HG03460 (cell line): ENCODE data around the gene SFXN2.

ENCODE experiments used
- ATAC-seq: cut with Tn5 transposase; IDR thresholded peaks from one replicate; pipeline ENCODE4 v1.9.1; 2021; ENCODE audit not compliant: unreplicated experiment

SFXN2 gene

DNA sequence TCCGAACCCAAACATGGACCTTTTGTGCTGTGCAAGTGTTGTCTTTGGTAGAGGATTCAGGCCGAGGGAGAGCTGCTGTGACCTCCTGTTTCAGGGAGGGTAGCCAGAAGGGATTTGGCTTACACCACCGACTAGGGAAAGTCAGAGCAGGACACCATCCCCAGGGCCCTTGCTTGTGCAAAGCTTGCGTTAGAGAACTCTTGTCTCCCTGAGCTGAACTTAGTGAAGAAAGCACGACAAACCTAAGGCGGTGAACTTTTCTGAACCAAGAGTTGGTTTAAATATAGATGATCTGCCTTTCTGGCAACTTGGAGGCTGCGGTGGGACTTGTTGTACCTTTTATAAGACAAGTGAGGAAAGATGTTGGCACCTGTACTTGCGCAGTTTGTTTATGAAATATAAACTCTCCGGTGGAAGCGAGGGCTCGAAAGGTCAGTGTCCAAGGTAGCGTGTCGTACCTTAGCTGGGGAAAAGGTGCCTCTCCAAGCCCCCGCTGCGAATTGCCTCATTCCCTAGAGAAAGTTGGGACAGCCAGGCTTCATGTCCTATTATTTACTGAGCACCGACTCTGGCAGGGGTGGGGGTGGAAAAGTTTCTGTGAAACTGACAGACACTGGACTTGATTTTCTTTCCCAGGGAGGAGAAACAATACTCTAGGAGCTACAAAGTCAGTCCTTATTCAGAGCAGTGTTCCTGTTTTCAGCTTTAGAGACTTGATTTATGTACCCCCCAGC lies 60.9 kb downstream of the SFXN2 start:
- no peak for ATAC-seq

DNA sequence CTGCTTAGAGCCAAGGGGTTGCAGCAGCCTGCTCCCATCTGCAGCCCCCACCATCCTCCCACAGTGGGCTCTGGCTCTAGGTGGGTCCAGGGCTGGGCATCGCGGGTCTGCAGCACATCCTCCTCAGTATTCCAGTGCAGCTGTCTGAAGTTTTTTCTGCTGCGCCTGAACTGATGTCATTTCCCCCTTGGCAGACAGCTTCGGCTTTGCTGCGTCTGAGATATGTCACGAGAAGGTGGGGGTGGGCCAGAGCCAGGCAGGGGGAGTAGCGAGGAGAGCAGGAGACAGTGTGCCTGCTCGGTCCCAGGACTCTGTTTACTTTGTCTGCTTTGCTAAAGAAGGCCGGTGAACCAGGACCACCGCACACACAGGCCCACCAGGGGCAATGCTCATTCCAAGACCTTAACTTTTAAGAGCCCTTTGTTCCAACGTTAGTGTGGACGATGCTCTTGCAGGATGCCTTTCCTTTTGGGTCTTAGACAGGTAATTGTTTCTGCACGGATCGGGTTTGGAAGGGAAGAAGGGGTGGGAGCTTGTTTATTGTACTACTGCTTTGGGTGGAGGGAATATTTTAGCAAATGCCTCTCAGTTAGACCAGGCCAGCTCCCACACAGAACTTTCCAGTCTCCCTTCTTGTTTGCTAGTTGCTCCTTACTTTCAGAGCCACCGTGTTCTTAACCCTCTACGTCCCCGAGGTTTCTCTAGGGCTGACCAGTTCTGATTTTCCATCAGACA lies 61.7 kb downstream of the SFXN2 start:
- no peak for ATAC-seq

DNA sequence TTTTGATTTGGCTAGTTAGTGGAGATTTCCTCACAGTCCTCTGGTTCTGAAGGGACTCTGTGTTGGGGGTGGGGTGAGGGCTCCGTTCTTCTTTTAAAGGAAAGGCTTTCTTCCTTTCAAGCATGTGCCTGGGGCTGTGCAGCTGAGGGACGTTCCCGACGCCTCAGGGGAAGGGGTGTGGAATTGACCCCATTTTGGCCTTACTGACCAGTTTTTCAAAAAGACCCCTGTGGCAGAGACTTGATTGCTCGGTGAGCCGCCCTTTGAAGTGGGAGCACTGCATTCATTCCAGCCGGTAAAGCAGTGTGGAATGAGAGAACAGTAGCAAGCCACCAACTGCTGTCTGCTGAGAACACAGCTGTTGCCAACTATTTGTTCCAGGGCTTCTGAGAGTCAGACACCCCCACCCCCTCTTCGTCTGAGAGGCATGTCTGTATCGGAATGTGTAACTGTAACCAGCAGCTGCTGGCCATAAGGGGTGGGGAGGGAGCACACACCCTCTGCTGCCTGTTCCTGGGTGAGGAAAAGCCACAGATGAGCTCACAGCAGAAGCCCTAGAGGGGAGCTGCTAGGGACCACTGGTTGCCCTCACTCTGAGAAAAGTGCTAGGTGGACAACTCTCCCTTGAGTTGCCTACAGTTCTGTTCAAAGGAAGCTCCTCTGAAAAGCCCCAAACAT lies 62.5 kb downstream of the SFXN2 start:
- ATAC-seq, result no peak

DNA sequence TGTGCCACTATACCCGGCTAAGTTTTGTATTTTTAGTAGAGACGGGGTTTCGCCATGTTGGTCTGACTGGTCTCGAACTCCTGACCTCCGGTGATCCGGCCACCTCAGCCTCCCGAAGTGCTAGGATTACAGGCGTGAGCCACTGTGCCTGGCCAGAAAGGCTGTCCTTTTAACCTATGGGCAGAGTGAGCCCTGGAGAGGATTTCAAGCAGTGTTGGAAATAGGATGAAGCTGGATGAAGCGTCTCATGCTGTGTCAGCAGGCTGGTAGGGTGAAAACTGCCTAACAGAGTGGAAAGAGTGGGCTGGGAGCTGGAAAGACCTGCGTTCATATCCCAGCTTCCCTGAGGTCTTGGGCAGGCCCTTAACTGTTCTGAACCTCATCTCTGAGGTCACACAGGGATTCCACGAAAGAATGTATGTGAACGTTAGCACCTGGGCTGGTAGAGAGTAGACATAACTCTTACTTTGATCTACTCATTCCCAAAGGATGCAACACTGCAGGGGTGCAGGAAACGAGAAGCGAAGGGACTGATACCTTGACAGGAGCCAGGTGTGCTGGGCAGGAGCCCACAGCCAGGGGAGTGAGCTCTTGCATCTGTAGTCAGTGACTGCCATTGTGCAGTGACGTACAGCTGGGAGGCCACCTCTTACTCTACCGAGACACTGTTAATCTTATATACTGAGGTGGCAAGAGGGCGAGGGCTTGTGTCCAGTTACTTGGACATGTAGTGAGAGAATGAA lies 63.4 kb downstream of the SFXN2 start:
- no peak for ATAC-seq

DNA sequence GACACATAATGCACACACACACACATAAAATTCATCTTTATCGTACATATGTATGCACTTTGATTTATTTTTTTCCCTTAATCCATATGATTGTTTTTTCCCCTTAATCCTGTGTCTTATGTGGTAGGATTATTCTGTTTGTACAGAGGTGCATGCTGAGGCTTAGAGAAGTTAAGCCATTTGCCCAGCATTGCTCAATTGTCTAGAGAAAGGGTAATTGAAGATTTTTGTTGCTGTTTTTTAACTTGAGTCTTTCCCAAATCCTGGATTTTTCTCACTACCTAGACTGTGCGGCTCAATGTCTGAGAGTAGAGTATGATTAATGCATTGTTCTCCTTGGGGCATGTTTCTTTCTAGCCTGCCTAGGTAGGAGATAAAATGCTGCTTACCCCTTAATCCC lies 64.3 kb downstream of the SFXN2 start:
- ATAC-seq, result no peak

DNA sequence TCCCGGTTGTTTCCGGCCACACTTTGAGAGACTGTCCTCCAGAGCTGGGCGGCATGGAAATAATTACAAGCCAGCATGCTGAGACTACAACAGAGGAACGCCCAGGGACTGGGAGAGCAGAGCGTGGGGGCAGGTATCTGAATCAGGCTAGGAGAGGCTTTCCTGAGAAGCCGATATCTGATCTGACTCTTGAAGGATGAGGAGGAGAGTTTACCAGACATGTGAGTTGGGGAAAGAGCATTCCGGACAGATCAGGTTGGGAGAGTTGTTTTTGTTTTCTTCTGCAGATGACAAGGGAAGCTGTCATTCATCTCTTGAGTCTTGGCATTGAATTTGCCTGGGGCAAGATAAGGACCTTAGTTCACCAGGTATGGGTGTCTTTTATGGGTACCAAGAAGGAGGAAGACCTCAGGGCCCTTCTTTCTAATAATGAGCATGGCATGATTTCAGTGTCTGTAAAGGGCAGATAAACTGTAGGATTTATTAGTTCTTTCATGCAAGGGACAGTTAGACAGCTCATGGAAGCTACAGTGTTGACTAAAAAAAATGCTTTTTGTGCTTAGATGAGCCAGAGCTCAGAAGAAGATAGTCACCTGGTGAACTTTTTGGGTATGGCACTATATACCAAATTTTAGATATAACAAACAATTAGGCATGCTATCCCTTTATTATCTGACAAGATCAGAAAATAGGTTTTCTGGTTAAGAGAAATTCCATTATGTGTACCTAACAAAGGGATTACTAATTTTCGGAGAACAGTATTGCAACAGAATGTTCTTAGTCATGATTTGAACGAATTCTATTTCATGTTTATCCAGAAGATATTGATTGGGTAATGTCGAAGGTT lies 65.5 kb downstream of the SFXN2 start:
- ATAC-seq, result no peak

DNA sequence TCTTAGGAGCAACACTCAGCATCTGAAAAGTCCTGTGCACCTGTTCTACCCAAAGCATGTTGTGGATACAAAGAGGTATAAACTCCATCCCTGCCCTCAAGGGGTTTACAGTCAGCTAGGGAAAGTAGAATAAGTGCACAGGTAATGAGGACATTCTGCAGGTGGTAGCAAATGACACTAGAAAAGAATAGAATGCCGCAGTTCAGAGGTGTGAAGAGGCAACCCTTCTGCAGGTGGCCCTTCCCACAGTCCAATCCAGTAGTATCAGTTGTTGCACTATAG lies 66.0 kb downstream of the SFXN2 start:
- no peak for ATAC-seq

DNA sequence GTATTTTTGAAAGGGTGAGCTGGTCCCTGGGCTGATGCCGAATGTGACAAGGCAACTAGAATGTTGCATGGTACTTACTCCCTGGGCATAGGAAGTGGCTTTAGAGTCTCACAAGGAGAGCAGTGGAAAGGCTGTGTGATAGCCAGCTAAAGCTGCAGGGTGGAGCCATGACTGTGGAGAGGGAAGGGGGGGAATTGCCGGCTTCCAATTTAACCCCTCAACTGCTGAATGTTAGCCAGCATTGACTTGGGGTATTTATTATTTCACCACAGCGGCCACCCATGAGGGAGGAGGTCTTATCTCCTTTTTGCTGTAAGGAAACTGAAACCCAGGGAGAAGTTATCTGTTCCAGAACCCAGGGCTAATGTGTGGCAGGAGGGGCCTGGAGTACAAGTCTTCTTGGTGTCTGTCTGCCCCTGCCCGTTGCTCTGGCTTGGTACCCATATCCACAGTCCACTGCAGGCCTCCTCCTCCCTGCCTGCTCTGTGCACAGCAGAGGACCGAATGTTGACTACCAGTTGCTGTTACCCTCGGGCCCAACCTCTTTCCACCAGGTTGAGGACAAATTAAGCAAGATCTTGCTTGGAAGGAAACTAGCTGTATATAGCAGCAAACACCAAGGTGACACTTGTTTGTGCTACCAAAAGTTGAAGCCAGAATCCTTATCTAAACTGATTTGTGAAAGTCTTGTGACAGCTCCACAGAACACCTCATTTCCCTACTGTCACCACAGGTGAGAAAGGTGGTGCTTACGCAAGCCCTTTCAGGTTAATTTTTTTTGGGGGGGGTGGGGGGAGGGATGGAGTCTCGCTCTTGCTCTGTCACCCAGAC lies 66.9 kb downstream of the SFXN2 start:
- ATAC-seq, result no peak

DNA sequence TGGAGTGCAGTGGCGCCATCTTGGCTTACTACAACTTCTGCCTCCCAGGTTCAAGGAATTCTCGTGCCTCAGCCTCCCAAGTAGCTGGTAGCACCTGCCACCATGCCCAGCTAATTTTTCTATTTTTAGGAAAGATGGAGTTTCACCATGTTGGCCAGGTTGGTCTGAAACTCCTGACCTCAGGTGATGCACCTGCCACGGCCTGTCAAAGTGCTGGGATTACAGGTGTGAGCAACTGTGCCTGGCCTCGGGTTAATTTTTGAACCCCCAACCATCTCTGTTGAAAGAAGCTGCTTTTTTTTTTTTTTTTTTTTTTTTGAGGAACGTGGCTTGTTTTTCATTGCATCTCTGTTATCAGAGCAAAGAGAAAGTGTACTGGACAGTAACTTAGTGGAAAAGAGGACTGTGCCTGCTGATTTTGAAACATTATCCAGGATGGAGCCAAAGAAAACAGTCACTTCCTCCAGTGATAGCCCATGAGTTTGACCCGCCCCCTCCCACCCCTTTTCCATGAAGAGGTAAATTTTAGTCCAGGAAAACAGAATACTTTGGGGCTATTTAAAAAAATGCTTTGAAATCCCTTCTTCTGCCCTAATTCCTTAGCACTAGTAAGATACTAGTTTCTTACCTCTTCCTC lies 67.6 kb downstream of the SFXN2 start:
- no peak for ATAC-seq

DNA sequence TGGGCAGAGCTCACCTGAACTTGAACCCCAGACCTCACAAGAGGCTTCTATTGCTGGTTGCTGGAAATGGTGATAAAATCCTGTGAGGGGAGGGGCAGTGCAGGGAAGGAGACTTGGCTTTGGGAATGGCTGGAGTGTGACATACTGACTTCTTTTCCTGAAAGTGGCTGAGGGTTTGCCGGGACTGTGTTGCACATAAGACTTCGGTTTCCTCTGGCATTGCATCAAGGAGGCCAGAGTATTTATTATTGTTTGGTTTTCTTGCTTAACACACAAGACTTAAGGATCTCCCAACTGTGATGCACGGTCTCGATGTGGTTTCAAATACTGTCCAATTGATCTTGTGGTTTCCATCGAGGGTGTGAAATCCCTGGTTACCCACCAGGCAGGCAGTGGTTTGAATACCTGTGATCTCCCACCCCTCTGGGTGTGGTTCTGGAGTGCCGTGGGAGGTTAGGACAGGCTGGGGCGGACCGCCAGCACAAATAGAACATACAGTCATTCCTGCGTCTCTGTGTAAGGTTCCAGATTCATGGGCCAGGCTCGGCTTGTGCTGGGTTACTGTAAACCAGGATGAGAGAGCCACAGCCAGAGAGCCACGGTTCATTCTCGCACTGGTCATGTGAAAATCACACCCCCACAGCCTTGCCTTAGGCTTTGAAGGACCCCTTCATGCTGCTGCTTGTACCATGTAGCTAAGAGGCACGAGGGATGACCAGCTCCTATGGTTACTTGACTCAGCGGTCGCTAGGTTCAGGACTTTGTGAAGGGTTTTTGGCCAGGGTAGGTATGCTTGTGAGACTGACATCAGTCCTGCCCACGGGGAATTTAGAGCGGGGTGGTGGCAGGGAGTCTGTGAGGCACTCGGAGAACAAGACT lies 68.5 kb downstream of the SFXN2 start:
- ATAC-seq, result no peak

DNA sequence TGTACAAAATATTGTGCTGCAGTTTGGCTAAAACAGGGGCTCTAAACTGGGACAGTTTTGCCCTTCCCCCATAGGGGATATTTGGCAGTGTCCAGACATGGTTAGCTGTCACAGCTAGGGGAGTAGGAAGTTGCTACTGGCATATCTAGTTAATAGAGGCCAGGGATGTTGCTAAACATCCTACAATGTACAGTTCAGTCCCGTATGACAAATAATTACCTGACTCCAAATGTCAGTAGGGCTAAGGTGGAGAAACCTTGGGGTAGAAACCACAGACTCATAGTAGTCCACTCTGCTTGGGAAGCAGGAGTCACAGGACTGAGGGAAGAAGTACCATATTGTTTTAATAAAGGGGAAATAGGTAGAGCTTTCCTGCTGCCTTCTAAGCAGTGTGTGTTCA lies 69.1 kb downstream of the SFXN2 start:
- ATAC-seq, result no peak

DNA sequence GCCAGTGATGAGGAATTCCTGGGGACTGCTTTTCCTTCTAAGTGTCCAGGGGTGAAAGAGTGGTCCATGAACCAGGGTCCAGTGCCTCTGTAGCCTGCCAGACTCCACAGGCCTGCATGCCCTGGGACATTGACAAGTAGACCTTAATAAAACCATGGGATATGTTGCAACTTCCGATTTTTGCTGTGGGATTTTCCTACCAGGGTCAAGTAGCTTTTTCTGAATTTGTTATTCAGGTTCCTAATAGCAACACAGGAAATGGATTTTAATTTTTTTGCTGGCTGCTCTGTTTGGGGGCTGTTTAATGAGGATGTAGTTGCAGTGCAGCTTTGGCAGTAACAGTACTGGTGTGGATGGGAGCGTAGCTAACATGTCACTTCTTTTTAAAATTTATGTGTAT lies 71.4 kb downstream of the SFXN2 start:
- ATAC-seq, result no peak

DNA sequence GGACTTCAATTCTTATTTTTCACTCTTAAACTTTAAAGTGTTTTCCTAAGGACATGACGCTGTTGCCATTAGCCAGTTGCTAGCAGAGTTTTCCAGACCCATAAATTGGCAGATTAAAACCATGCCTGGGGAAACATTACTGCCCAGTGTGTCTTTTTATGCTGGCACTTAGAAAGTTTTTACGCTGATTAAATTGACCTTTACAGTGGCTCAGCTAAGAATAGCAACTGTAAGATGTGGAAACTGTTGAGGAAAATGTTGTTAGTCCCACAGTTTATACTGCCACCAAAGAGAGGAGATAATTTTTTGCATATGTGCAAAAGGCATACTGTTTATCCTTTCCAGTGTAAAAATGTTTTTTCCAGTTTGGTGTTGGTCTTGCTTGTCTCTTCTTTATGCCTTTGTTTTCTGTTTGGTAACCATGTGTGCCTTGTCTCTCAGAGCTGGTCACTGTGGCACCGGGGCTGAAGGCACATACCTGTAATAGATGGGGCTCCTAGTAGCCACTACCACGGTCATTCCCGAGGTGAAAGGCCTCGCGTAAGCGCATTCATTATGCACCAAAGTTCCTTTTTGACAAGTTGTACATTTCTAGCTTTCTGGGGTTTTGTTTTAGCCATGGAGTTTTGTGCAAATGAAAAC lies 77.4 kb downstream of the SFXN2 start:
- ATAC-seq, result no peak
